GM19328 (cell line): ENCODE data around the gene EPHB6.

ENCODE experiments used
- ATAC-seq: cut with Tn5 transposase; IDR thresholded peaks from one replicate; pipeline ENCODE4 v1.9.1; 2021; ENCODE audit warnings: mild to moderate bottlenecking, moderate library complexity; ENCODE audit not compliant: unreplicated experiment

Gene EPHB6

DNA sequence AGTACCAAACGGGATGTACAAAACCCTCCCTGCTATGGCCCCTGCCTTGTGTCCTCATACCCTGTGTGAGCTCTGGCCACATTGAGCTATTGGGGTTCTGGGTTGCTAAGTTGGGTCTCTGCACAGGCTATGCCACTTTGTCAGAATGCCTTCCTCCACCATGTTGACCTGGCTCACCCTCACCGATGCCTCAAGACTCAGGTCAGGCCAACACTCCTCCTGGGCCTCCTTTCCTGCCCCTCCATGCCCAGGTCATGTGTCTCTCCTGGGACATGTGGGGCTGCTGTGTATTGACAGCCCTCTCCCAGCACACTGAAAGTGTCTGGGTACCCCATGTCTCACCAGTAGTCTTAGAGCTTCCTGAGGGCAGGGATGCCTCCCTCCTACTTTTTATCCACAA, 64.0 kb downstream of the EPHB6 start:
- ATAC-seq, result no peak

DNA sequence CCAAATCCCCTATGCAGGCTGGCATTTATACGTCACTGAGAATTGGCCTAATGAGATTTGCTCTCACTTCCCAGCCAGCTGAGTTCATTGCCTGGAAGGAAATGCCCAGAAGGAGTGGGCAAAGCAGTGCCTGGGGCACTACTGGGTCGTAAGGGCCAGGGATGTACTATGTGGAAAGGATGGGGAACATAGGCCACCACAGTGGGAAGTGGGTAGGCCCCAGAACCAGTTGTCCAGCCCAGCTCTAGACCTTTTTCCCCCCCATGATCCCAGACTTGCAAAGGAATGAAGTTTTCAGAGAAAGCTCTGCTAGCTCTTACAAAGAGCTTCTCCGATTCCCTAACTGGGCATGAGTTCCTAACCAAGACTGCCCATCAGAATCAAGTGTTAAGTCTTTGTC, 64.8 kb downstream of the EPHB6 start:
- ATAC-seq, result no peak
